K562 (cell line): ENCODE results near the gene VWF. TPM values are rescaled to one million over a fixed set of nuclear protein-coding genes. Genes with fewer than 3 reads are reported as not detected.

ENCODE experiments used
- ATAC-seq: fragments of 200-7000 bp; cut with Tn5 transposase; 3 replicates; pipeline ENCODE4 v1.9.1; 2020; ENCODE audit warnings: moderate library complexity
- BruUV-seq: library from RNA; stranded (reverse); fragments of 400-500 nt; replicated peaks from 2 replicates; lab custom pipeline; 2021; lab: Mats Ljungman, UMichigan
- CTCF ChIA-PET: fragments of 300-600 bp; formaldehyde crosslinking; extraction: SDS; loops from one replicate; lab custom pipeline; 2021; ENCODE audit warnings: low intra/inter-chr PET ratio; lab: Yijun Ruan, JAX
- POLR2A ChIA-PET: fragments of 300-600, 350-650 bp; sonication (Branson Sonifier 250); formaldehyde crosslinking; extraction: SDS; loops from one replicate; lab custom pipeline; 2021; ENCODE audit warnings: antibody characterized with exemption, inconsistent platforms; lab: Yijun Ruan, JAX
- DNase-seq, 4 experiments: peaks; one replicate each; pipeline versions ENCODE4 v3.0.0 to v3.0.0-alpha.2; 2011 to 2018; ENCODE audit warnings: low spot score in 3 of 4, mixed read lengths in 3 of 4; ENCODE audit errors: extremely low read depth in 1 of 4
- FAIRE-seq: peaks from 2 replicates; lab custom pipeline; 2011; peaks lifted over from hg19 to GRCh38; lab: Jason Lieb, UNC
- H2AFZ ChIP-seq: 2 replicates; pipeline ENCODE4 v1.6.0; 2011; ENCODE audit warnings: low read depth, low read length, control low read depth, inconsistent platforms
- H3K27ac ChIP-seq: fragments of 200-600 bp; 3 replicates; pipeline ENCODE4 v1.8.0; 2011; ENCODE audit warnings: low read depth, mild to moderate bottlenecking, control low read depth, inconsistent platforms, low read length, moderate library complexity, mixed read lengths; ENCODE audit errors: extremely low read depth
- H3K27me3 ChIP-seq, 2 experiments: fragments of 300-600 bp in 1 of 2; 2 replicates in 1 of 2; 3 replicates in 1 of 2; pipeline versions ENCODE4 v1.6.0 to v1.8.0; 2011; ENCODE audit warnings: inconsistent platforms in 2 of 2, low read length in 2 of 2, mild to moderate bottlenecking in 1 of 2, mixed read lengths in 1 of 2, moderate library complexity in 1 of 2; ENCODE audit not compliant: control insufficient read depth in 2 of 2, insufficient read depth in 2 of 2
- H3K36me3 ChIP-seq: fragments of 300-600 bp; 3 replicates; pipeline ENCODE4 v1.8.0; 2011; ENCODE audit warnings: mild to moderate bottlenecking, low read length, inconsistent platforms; ENCODE audit not compliant: control insufficient read depth, insufficient read depth
- H3K4me1 ChIP-seq, 2 experiments: fragments of 200-600 bp in 1 of 2; replicated peaks in 1 of 2; 2 replicates in 1 of 2; 3 replicates in 1 of 2; pipeline versions ENCODE4 v1.5.1 to v1.8.0; 2011; ENCODE audit warnings: inconsistent platforms in 2 of 2, low read length in 2 of 2, mild to moderate bottlenecking in 1 of 2, mixed read lengths in 1 of 2, moderate library complexity in 1 of 2; ENCODE audit not compliant: control insufficient read depth in 2 of 2, insufficient read depth in 2 of 2
- H3K4me2 ChIP-seq: 2 replicates; pipeline ENCODE4 v1.6.1; 2011; ENCODE audit warnings: low read length, control low read depth, inconsistent platforms, mixed read lengths; ENCODE audit not compliant: insufficient read depth
- H3K4me3 ChIP-seq: fragments of 200-600 bp; sonication (generic), shearing (Covaris generic); 2 replicates; pipeline ENCODE4 v1.5.1; 2016; ENCODE audit warnings: control low read depth, inconsistent platforms
- H3K79me2 ChIP-seq: fragments of 200-600 bp; 3 replicates; pipeline ENCODE4 v1.8.0; 2011; ENCODE audit warnings: low read length, inconsistent platforms; ENCODE audit not compliant: control insufficient read depth, insufficient read depth
- H3K9ac ChIP-seq, 2 experiments: 2 replicates each; pipeline versions ENCODE4 v1.6.0 to v1.6.1; 2011; ENCODE audit warnings: low read depth in 2 of 2, low read length in 2 of 2, control low read depth in 1 of 2, inconsistent platforms in 1 of 2, mild to moderate bottlenecking in 1 of 2, mixed read lengths in 1 of 2; ENCODE audit not compliant: insufficient read depth in 1 of 2
- H3K9me1 ChIP-seq: one replicate; pipeline ENCODE4 v1.6.0; 2011; ENCODE audit warnings: inconsistent platforms, mild to moderate bottlenecking, low read length, moderate library complexity; ENCODE audit not compliant: control insufficient read depth, insufficient read depth
- H3K9me3 ChIP-seq: replicated peaks from 2 replicates; pipeline ENCODE4 v1.5.1; 2011; ENCODE audit warnings: low read depth, low read length, inconsistent platforms; ENCODE audit not compliant: control insufficient read depth, insufficient read depth
- H4K20me1 ChIP-seq: replicated peaks from 2 replicates; pipeline ENCODE4 v1.6.1; 2011; ENCODE audit warnings: low read length, inconsistent platforms, mixed read lengths; ENCODE audit not compliant: control insufficient read depth, insufficient read depth
- GABPB2 ChIP-seq: fragments of 250-450 bp; sonication (Bioruptor Pico); conservative IDR thresholded peaks from 2 replicates; pipeline ENCODE4 v1.5.1; 2021; ENCODE audit warnings: mild to moderate bottlenecking
- RCOR1 ChIP-seq, 2 experiments: IDR thresholded peaks; 2 replicates each; pipeline ENCODE4 v1.6.1; 2012; ENCODE audit warnings: low read depth in 2 of 2, low read length in 2 of 2, borderline replicate concordance in 1 of 2, improper control_type of control experiment in 1 of 2
- RFX1 ChIP-seq: fragments of 450-650 bp; IDR thresholded peaks from 2 replicates; pipeline ENCODE4 v1.6.1; 2016; ENCODE audit warnings: mild to moderate bottlenecking, moderate library complexity
- RNF219 ChIP-seq: fragments of 250-450 bp; sonication (Bioruptor Pico); IDR thresholded peaks from 2 replicates; pipeline ENCODE4 v1.5.0; 2022; ENCODE audit warnings: mild to moderate bottlenecking
- XRCC3 ChIP-seq: fragments of 450-650 bp; IDR thresholded peaks from 2 replicates; pipeline ENCODE4 v1.6.1; 2017; ENCODE audit warnings: mild to moderate bottlenecking, moderate library complexity
- ZBTB7A ChIP-seq: IDR thresholded peaks from 2 replicates; pipeline ENCODE4 v1.6.1; 2011; ENCODE audit warnings: low read depth, mild to moderate bottlenecking, low read length, moderate library complexity, borderline replicate concordance; ENCODE audit not compliant: control insufficient read depth
- ZNF253 ChIP-seq: fragments of 250-450 bp; sonication (Bioruptor Pico); conservative IDR thresholded peaks from 2 replicates; pipeline ENCODE4 v1.6.1; 2021; ENCODE audit warnings: mild to moderate bottlenecking
- ZNF668 ChIP-seq: fragments of 250-450 bp; sonication (Bioruptor Pico); IDR thresholded peaks from 2 replicates; pipeline ENCODE4 v1.8.0; 2022; ENCODE audit warnings: mild to moderate bottlenecking, inconsistent platforms
- WGBS: fragments of 100-300 bp; shearing (Covaris generic); methylation state at CpG from one replicate; pipeline ENCODE4 v1.1.6; 2016; ENCODE audit warnings: low coverage, mixed read lengths; ENCODE audit not compliant: insufficient coverage; ENCODE audit errors: missing lambda C conversion rate; 5-methylcytosine and 5-hydroxymethylcytosine counted together
- in situ Hi-C: fragments of 300-500 bp; cut with MboI; formaldehyde crosslinking; loops from 4 replicates; pipeline ENCODE4 v1.15.0; 2018; ENCODE audit warnings: inconsistent platforms, mixed read lengths
- intact Hi-C: fragments of 100-400 bp; cut with micrococcal nuclease; formaldehyde crosslinking; loops from 2 replicates; pipeline ENCODE4 v1.14.2; 2022
- polyA plus RNA-seq, 8 experiments: library from polyadenylated mRNA; depleted of rRNA in 4 of 8; stranded (reverse) in 5 of 8; unstranded in 3 of 8; fragments of >200 nt; fragmentation: Nextera tagmentation in 2 of 8; fragmentation: Illumina TruSeq in 1 of 8; extraction: Ambion mirVana in 2 of 8; extraction: Trizol in 1 of 8; gene quantifications; 2 replicates each; pipeline versions ENCODE4 v1.2.1 to v1.2.3, GENCODE V29; 2011 to 2014; ENCODE audit warnings: inconsistent platforms in 1 of 8, missing spikeins in 1 of 8
- total RNA-seq, 7 experiments: library from RNA; depleted of rRNA in 6 of 7; stranded (reverse); fragments of >200 nt in 6 of 7; fragmentation: Illumina TruSeq in 2 of 7; extraction: Trizol in 2 of 7; gene quantifications; 2 replicates each; pipeline versions ENCODE4 v1.2.1 to v1.2.3, GENCODE V29; 2011 to 2021; ENCODE audit warnings: low replicate concordance in 1 of 7
- TF ChIP-seq, protein P1 (sequence below): sonication (generic); formaldehyde crosslinking; IDR thresholded peaks from 2 replicates; pipeline ENCODE4 v1.8.0; 2022; ENCODE audit warnings: missing genetic modification reagents, mild to moderate bottlenecking, borderline replicate concordance
- TF ChIP-seq, protein P2 (sequence below): sonication (generic); formaldehyde crosslinking; IDR thresholded peaks from 2 replicates; pipeline ENCODE4 v1.5.0; 2020; ENCODE audit warnings: missing genetic modification reagents
- TF ChIP-seq, protein P3 (sequence below): fragments of 250-450 bp; sonication (Bioruptor Pico); IDR thresholded peaks from 2 replicates; pipeline ENCODE4 v1.8.0; 2022; ENCODE audit warnings: moderate library complexity, mild to moderate bottlenecking, inconsistent platforms
- TF ChIP-seq, protein P4 (sequence below): fragments of 450-650 bp; formaldehyde crosslinking; IDR thresholded peaks from 2 replicates; pipeline ENCODE4 v1.4.0; 2020; ENCODE audit warnings: mild to moderate bottlenecking, moderate library complexity

VWF gene
- total and polyA plus RNA-seq, 9 of the 15 experiments (the other 6 are each of a cell fraction or from before 2014, with no cell fraction given) = 0.53 TPM; not detected in 8

- TF ChIP-seq, protein P1, sequence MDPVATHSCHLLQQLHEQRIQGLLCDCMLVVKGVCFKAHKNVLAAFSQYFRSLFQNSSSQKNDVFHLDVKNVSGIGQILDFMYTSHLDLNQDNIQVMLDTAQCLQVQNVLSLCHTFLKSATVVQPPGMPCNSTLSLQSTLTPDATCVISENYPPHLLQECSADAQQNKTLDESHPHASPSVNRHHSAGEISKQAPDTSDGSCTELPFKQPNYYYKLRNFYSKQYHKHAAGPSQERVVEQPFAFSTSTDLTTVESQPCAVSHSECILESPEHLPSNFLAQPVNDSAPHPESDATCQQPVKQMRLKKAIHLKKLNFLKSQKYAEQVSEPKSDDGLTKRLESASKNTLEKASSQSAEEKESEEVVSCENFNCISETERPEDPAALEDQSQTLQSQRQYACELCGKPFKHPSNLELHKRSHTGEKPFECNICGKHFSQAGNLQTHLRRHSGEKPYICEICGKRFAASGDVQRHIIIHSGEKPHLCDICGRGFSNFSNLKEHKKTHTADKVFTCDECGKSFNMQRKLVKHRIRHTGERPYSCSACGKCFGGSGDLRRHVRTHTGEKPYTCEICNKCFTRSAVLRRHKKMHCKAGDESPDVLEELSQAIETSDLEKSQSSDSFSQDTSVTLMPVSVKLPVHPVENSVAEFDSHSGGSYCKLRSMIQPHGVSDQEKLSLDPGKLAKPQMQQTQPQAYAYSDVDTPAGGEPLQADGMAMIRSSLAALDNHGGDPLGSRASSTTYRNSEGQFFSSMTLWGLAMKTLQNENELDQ (CRISPR knock-in tag) = no peak
- TF ChIP-seq RNF219 (CRISPR knock-in tag) (no peak), RCOR1 (IDR thresholded peaks at IDR 0.05; ENCODE audit: borderline replicate concordance in 1 of 2, low read depth in 2 of 2, low read length in 2 of 2) (no peak), GABPB2 (CRISPR knock-in tag) (no peak)
- TF ChIP-seq, all 486 proteins: peak for 0
These were observed 7.9 kb downstream of the VWF start (continued) for GRCh38 chr12:6116471-6117021.

- H3K4me1 ChIP-seq = no peaks in the 10 kb centered on the region; a peak in 2 of 5 replicates
- POLR2A ChIA-PET = no interaction called here
- no peak overlapping the region for H3K4me2 ChIP-seq
- no TSS peak for BruUV-seq
- intact Hi-C loops = no loop called here
- H3K9me1 ChIP-seq = no peaks in the 10 kb centered on the region
- CTCF ChIA-PET = no interaction called here
- 12% methylated on average over 5 of the region's 6 CpGs for WGBS
- no peak overlapping the region for H3K27ac ChIP-seq
- FAIRE-seq = no peak
- no peak overlapping the region for H2AFZ ChIP-seq
- no peak for ATAC-seq
- H3K9ac ChIP-seq = no peak overlapping the region
- no peaks in the 10 kb centered on the region for H4K20me1 ChIP-seq
- H3K27me3 ChIP-seq = peaks cover 9 to 49% of the 10 kb centered on the region in 2 experiments; a peak in 4 of 5 replicates
- in situ Hi-C loops = no loop called here
- no peak for DNase-seq
- no peaks in the 10 kb centered on the region for H3K36me3 ChIP-seq
- no peaks in the 10 kb centered on the region for H3K9me3 ChIP-seq
- H3K79me2 ChIP-seq = no peaks in the 10 kb centered on the region
- H3K4me3 ChIP-seq = no peak overlapping the region
- TF ChIP-seq, protein P2, sequence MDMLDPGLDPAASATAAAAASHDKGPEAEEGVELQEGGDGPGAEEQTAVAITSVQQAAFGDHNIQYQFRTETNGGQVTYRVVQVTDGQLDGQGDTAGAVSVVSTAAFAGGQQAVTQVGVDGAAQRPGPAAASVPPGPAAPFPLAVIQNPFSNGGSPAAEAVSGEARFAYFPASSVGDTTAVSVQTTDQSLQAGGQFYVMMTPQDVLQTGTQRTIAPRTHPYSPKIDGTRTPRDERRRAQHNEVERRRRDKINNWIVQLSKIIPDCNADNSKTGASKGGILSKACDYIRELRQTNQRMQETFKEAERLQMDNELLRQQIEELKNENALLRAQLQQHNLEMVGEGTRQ (CRISPR knock-in tag) = no peak
- TF ChIP-seq, protein P3, sequence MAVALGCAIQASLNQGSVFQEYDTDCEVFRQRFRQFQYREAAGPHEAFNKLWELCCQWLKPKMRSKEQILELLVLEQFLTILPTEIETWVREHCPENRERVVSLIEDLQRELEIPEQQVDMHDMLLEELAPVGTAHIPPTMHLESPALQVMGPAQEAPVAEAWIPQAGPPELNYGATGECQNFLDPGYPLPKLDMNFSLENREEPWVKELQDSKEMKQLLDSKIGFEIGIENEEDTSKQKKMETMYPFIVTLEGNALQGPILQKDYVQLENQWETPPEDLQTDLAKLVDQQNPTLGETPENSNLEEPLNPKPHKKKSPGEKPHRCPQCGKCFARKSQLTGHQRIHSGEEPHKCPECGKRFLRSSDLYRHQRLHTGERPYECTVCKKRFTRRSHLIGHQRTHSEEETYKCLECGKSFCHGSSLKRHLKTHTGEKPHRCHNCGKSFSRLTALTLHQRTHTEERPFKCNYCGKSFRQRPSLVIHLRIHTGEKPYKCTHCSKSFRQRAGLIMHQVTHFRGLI (CRISPR knock-in tag) = no peak
- TF ChIP-seq RFX1 (no peak), ZNF253 (CRISPR knock-in tag) (no peak), XRCC3 (no peak), ZBTB7A (no peak), ZNF668 (CRISPR knock-in tag) (no peak)
- TF ChIP-seq, protein P4, sequence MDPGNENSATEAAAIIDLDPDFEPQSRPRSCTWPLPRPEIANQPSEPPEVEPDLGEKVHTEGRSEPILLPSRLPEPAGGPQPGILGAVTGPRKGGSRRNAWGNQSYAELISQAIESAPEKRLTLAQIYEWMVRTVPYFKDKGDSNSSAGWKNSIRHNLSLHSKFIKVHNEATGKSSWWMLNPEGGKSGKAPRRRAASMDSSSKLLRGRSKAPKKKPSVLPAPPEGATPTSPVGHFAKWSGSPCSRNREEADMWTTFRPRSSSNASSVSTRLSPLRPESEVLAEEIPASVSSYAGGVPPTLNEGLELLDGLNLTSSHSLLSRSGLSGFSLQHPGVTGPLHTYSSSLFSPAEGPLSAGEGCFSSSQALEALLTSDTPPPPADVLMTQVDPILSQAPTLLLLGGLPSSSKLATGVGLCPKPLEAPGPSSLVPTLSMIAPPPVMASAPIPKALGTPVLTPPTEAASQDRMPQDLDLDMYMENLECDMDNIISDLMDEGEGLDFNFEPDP (CRISPR knock-in tag) = no peak
These were observed 9.1 kb downstream of the VWF start for GRCh38 chr12:6115389-6115788.
